SK-N-SH treated with all-trans-retinoic acid at 6 μM for 48 hours (cell line): ENCODE data around the gene SULT1A3.

Source experiments
- ATAC-seq: fragments of 200-7000 bp; cut with Tn5 transposase; 3 replicates; pipeline ENCODE4 v1.9.1; 2020; ENCODE audit warnings: mild to moderate bottlenecking, moderate library complexity
- ARNTL ChIP-seq: fragments of 450-650 bp; formaldehyde crosslinking; IDR thresholded peaks from 2 replicates; pipeline ENCODE4 v1.5.0; 2020; ENCODE audit warnings: low read depth, mild to moderate bottlenecking, moderate library complexity, borderline replicate concordance
- BACH2 ChIP-seq: fragments of 250-450 bp; sonication (Bioruptor Pico); IDR thresholded peaks from 2 replicates; pipeline ENCODE4 v1.9.0; 2021; ENCODE audit warnings: mild to moderate bottlenecking, borderline replicate concordance
- ESRRG ChIP-seq: fragments of 250-450 bp; sonication (Bioruptor Pico); IDR thresholded peaks from 2 replicates; pipeline ENCODE4 v1.6.1; 2021; ENCODE audit warnings: mild to moderate bottlenecking
- GLIS3 ChIP-seq: fragments of 250-450 bp; sonication (Bioruptor Pico); IDR thresholded peaks from 2 replicates; pipeline ENCODE4 v1.5.0; 2020; ENCODE audit warnings: mild to moderate bottlenecking, moderate library complexity
- OSR1 ChIP-seq: fragments of 250-450 bp; sonication (Bioruptor Pico); IDR thresholded peaks from 2 replicates; pipeline ENCODE4 v1.8.0; 2022; ENCODE audit warnings: moderate library complexity, mild to moderate bottlenecking, inconsistent platforms
- PPARA ChIP-seq: fragments of 250-450 bp; sonication (Bioruptor Pico); IDR thresholded peaks from 2 replicates; pipeline ENCODE4 v1.5.0; 2020; ENCODE audit warnings: mild to moderate bottlenecking, borderline replicate concordance
- RARB ChIP-seq: fragments of 250-450 bp; sonication (Bioruptor Pico); IDR thresholded peaks from 2 replicates; pipeline ENCODE4 v1.8.0; 2021; ENCODE audit warnings: mild to moderate bottlenecking, moderate library complexity
- SNAI2 ChIP-seq: fragments of 250-450 bp; sonication (Bioruptor Pico); IDR thresholded peaks from 2 replicates; pipeline ENCODE4 v1.5.0; 2020; ENCODE audit warnings: mild to moderate bottlenecking, moderate library complexity
- TCF4 ChIP-seq: fragments of 250-450 bp; sonication (Bioruptor Pico); IDR thresholded peaks from 2 replicates; pipeline ENCODE4 v1.8.0; 2021; ENCODE audit warnings: mild to moderate bottlenecking, moderate library complexity, borderline replicate concordance
- TOX ChIP-seq: fragments of 250-450 bp; sonication (Bioruptor Pico); IDR thresholded peaks from 2 replicates; pipeline ENCODE4 v1.8.0; 2021; ENCODE audit warnings: mild to moderate bottlenecking, moderate library complexity, borderline replicate concordance
- TSHZ2 ChIP-seq: fragments of 250-450 bp; sonication (Bioruptor Pico); IDR thresholded peaks from 2 replicates; pipeline ENCODE4 v1.5.0; 2020; ENCODE audit warnings: mild to moderate bottlenecking, moderate library complexity
- ZC3H10 ChIP-seq: fragments of 250-450 bp; sonication (Bioruptor Pico); IDR thresholded peaks from 2 replicates; pipeline ENCODE4 v1.5.1; 2021; ENCODE audit warnings: mild to moderate bottlenecking, moderate library complexity
- ZFP3 ChIP-seq: fragments of 250-450 bp; sonication (Bioruptor Pico); IDR thresholded peaks from 2 replicates; pipeline ENCODE4 v1.5.0; 2020; ENCODE audit warnings: mild to moderate bottlenecking, moderate library complexity
- ZFP30 ChIP-seq: fragments of 450-650 bp; formaldehyde crosslinking; IDR thresholded peaks from 2 replicates; pipeline ENCODE4 v1.5.0; 2022; ENCODE audit warnings: mild to moderate bottlenecking, moderate library complexity
- ZNF565 ChIP-seq: fragments of 450-650 bp; formaldehyde crosslinking; conservative IDR thresholded peaks from 2 replicates; pipeline ENCODE4 v1.5.0; 2020; ENCODE audit warnings: low read depth, mild to moderate bottlenecking, moderate library complexity
- ZNF70 ChIP-seq: fragments of 450-650 bp; formaldehyde crosslinking; IDR thresholded peaks from 2 replicates; pipeline ENCODE4 v1.5.0; 2020; ENCODE audit warnings: mild to moderate bottlenecking, moderate library complexity
- ZNF8 ChIP-seq: fragments of 450-650 bp; formaldehyde crosslinking; IDR thresholded peaks from 2 replicates; pipeline ENCODE4 v1.5.0; 2020; ENCODE audit warnings: mild to moderate bottlenecking, moderate library complexity
- TF ChIP-seq, protein P1 (sequence below): fragments of 250-450 bp; sonication (Bioruptor Pico); IDR thresholded peaks from 2 replicates; pipeline ENCODE4 v1.8.0; 2020; ENCODE audit warnings: mild to moderate bottlenecking, moderate library complexity, borderline replicate concordance

Gene SULT1A3

DNA sequence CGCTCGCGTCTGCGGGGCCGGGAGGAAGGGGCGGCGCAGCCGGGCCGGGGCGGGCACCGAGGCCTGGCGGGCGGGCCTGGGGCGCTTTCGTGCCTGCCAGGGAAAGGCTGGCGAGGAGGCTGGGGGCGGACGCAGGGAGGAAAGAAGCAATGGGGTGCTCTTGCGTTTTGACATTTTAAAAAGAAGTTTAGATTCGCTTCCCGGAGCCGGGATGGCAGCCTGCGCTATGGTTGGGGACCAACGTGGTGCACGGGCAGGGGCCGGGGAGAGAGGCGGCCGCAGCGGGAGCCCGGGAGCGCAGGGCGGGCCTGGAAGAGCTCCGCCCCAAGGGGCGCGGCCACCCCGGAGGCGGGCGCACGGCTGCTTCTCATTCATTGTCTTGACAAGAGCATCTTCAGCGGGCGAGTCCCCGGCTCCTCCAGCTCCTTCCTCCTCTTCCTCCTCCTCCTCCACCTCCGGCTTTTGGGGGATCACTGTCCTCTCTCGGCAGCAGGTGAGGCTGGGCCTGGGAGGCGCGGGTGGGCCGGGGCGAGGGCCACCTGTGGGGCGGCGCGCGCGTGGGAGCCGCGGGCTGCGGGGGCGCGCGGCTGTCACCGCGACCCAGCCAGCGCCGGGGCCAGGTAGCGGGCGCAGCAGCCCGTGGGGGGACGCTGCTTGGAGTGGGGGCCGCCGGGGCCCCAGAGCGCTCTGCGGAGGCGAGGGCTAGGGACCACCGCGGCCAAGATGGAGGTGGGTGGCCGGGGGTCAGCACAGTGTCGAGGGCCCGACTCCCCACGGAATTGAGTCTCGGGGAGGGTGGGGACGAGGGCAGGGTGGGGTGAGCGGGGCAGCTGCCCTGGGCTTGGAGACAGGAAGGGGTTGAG, 15.6 kb upstream of the SULT1A3 start, which contains the start of gene CORO1A:
TSS of gene CORO1A (plus strand) at position 370 of the 863 bp plus-strand sequence. CDS start 1,608 bp downstream, outside the sequence.
- no peak for TF ChIP-seq TOX
- no peak for TF ChIP-seq ARNTL
- TF ChIP-seq, protein P1, sequence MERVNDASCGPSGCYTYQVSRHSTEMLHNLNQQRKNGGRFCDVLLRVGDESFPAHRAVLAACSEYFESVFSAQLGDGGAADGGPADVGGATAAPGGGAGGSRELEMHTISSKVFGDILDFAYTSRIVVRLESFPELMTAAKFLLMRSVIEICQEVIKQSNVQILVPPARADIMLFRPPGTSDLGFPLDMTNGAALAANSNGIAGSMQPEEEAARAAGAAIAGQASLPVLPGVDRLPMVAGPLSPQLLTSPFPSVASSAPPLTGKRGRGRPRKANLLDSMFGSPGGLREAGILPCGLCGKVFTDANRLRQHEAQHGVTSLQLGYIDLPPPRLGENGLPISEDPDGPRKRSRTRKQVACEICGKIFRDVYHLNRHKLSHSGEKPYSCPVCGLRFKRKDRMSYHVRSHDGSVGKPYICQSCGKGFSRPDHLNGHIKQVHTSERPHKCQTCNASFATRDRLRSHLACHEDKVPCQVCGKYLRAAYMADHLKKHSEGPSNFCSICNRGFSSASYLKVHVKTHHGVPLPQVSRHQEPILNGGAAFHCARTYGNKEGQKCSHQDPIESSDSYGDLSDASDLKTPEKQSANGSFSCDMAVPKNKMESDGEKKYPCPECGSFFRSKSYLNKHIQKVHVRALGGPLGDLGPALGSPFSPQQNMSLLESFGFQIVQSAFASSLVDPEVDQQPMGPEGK (CRISPR knock-in tag): no peak
- TF ChIP-seq ZNF565 (CRISPR knock-in tag): no peak
- TF ChIP-seq ZC3H10: no peak
- TF ChIP-seq ZNF8 (CRISPR knock-in tag): no peak
- TF ChIP-seq BACH2 (CRISPR knock-in tag): no peak
- TF ChIP-seq TCF4 (CRISPR knock-in tag): no peak
- TF ChIP-seq PPARA: no peak
- no peak for TF ChIP-seq GLIS3 (CRISPR knock-in tag)
- TF ChIP-seq SNAI2 (CRISPR knock-in tag): no peak
- ATAC-seq: peak; percentile 91

GRCh38 chr16:30184096-30184890, 14.8 kb upstream of the SULT1A3 start:
- peak; percentile 5; the same call in 2 of the 3 replicates for ATAC-seq
- no peak for TF ChIP-seq OSR1
- no peak for TF ChIP-seq TOX
- TF ChIP-seq ZFP3 (CRISPR knock-in tag): no peak
- TF ChIP-seq ZNF70 (CRISPR knock-in tag): no peak
- TF ChIP-seq BACH2 (CRISPR knock-in tag): no peak
- no peak for TF ChIP-seq TSHZ2 (CRISPR knock-in tag)
- TF ChIP-seq, protein P1 (CRISPR knock-in tag): no peak
- TF ChIP-seq ZFP30 (CRISPR knock-in tag): no peak
- TF ChIP-seq ESRRG (CRISPR knock-in tag): no peak
- TF ChIP-seq, all 23 proteins: peak for 0

- TF ChIP-seq ZNF70 (CRISPR knock-in tag) (no peak), ZNF8 (CRISPR knock-in tag) (no peak), ESRRG (CRISPR knock-in tag) (no peak), TCF4 (CRISPR knock-in tag) (no peak), ZFP3 (CRISPR knock-in tag) (no peak), SNAI2 (CRISPR knock-in tag) (no peak), ARNTL (no peak), TSHZ2 (CRISPR knock-in tag) (no peak), GLIS3 (CRISPR knock-in tag) (no peak), OSR1 (no peak), RARB (CRISPR knock-in tag) (no peak), ZC3H10 (no peak), TOX (no peak)
- TF ChIP-seq, protein P1 (CRISPR knock-in tag): no peak
- ATAC-seq: no peak
Observed at GRCh38 chr16:30184891-30185682, 14.0 kb upstream of the SULT1A3 start.
